Astrocyte (in vitro differentiated cells and primary cell): Measurements from ENCODE around the gene ATP11A.

Experiments used
- EZH2 ChIP-seq: IDR thresholded peaks from 2 replicates; pipeline ENCODE4 v1.6.1; 2012; ENCODE audit warnings: mild to moderate bottlenecking, low read length, inconsistent platforms; ENCODE audit not compliant: insufficient read depth
- TF ChIP-seq, protein P1 (sequence below): IDR thresholded peaks from 2 replicates; pipeline ENCODE4 v1.5.1; 2011; ENCODE audit warnings: low read depth, mild to moderate bottlenecking, inconsistent platforms, low read length, moderate library complexity; ENCODE audit not compliant: insufficient read depth

DNA sequence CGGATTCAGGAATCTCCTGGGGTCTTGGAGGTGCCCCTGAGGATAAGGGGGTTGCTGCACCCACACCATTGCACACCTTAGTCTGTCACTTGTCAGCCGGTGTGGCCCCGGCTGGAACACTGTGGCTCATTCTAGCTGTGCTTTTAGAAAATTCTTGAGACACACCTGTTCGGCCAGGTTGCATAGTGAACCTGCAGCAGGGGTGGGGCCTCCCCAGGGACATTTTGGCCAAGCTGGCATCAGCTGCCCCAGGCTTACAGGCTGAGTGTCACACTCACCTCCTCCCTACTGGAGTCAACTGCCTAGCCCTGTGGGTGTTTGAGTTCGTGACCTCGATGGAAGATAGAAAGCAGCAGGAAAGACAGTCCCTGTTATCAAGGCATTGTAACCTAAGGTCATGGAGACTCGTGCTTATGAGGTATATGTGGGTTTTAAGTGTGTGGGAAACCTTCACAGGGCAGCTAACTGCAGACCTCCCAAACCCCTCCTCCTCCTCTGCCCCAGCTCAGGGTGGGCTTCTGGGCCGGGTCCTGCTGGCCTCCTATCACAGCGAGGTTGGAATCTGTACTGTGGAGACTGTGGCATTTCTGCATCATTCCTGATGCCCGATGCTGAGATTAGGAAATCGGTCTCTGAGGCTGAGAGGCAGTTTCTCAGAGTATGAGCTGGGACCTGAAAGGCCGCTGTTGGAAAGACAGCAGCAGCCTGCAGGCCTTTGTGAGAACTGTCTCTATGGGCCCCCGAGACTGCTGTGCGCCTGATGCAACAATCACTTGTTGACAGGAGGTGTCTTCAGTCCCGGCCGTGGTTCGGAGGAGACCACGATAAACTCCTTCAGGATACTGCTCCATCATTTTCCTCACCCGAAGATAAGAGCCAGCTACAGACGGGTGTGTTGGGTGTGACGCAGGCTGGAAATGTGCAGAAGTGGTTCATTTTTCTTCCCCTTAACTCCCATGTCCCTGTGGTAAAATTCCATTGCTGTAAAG is 72.2 kb downstream of the ATP11A start:
- TF ChIP-seq, protein P1, sequence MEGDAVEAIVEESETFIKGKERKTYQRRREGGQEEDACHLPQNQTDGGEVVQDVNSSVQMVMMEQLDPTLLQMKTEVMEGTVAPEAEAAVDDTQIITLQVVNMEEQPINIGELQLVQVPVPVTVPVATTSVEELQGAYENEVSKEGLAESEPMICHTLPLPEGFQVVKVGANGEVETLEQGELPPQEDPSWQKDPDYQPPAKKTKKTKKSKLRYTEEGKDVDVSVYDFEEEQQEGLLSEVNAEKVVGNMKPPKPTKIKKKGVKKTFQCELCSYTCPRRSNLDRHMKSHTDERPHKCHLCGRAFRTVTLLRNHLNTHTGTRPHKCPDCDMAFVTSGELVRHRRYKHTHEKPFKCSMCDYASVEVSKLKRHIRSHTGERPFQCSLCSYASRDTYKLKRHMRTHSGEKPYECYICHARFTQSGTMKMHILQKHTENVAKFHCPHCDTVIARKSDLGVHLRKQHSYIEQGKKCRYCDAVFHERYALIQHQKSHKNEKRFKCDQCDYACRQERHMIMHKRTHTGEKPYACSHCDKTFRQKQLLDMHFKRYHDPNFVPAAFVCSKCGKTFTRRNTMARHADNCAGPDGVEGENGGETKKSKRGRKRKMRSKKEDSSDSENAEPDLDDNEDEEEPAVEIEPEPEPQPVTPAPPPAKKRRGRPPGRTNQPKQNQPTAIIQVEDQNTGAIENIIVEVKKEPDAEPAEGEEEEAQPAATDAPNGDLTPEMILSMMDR, result no peak
- no peak for TF ChIP-seq EZH2
